Fibroblast of the aortic adventitia (primary cell): ENCODE results near the gene UQCC2. TPM values are rescaled to one million over a fixed set of nuclear protein-coding genes. Genes with fewer than 3 reads are reported as not detected.

Experiments used
- DNase-seq: peaks from one replicate; pipeline ENCODE4 v3.0.0-alpha.2; 2010; ENCODE audit warnings: low read depth
- H3K4me3 ChIP-seq: 2 replicates; pipeline ENCODE4 v1.5.1; 2011; ENCODE audit warnings: low read depth, mild to moderate bottlenecking, control low read depth, low read length, moderate library complexity
- total RNA-seq: library from RNA; depleted of rRNA; stranded (reverse); fragments of >200 nt; gene quantifications from 2 replicates; pipeline ENCODE4 v1.2.3, GENCODE V29; 2012; ENCODE audit warnings: low replicate concordance
- TF ChIP-seq, protein P1 (sequence below): IDR thresholded peaks from 2 replicates; pipeline ENCODE4 v1.5.1; 2011; ENCODE audit warnings: mild to moderate bottlenecking, low read length, control low read depth, inconsistent platforms; ENCODE audit not compliant: insufficient read depth

UQCC2 gene
- total RNA-seq, 1 donor = 20.2 TPM

GRCh38 chr6:33667776-33668175, 43.7 kb downstream of the UQCC2 start:
- DNase-seq = no peak
- no peak overlapping the region for H3K4me3 ChIP-seq
- TF ChIP-seq, protein P1, sequence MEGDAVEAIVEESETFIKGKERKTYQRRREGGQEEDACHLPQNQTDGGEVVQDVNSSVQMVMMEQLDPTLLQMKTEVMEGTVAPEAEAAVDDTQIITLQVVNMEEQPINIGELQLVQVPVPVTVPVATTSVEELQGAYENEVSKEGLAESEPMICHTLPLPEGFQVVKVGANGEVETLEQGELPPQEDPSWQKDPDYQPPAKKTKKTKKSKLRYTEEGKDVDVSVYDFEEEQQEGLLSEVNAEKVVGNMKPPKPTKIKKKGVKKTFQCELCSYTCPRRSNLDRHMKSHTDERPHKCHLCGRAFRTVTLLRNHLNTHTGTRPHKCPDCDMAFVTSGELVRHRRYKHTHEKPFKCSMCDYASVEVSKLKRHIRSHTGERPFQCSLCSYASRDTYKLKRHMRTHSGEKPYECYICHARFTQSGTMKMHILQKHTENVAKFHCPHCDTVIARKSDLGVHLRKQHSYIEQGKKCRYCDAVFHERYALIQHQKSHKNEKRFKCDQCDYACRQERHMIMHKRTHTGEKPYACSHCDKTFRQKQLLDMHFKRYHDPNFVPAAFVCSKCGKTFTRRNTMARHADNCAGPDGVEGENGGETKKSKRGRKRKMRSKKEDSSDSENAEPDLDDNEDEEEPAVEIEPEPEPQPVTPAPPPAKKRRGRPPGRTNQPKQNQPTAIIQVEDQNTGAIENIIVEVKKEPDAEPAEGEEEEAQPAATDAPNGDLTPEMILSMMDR = no peak

- DNase-seq = no peak
- TF ChIP-seq, protein P1 = no peak
Measured at GRCh38 chr6:33667072-33667471, 44.4 kb downstream of the UQCC2 start.

GRCh38 chr6:33665957-33666356, 45.5 kb downstream of the UQCC2 start:
- H3K4me3 ChIP-seq = no peak overlapping the region
- no peak for DNase-seq
- TF ChIP-seq, protein P1 = no peak

More at GRCh38 chr6:33667072-33667471, 44.4 kb downstream of the UQCC2 start:
- no peak overlapping the region for H3K4me3 ChIP-seq

GRCh38 chr6:33664506-33665057, 46.9 kb downstream of the UQCC2 start:
- DNase-seq = no peak
- no peak overlapping the region for H3K4me3 ChIP-seq
- TF ChIP-seq, protein P1 = no peak

- TF ChIP-seq, protein P1 = no peak
- DNase-seq = no peak
- H3K4me3 ChIP-seq = no peak overlapping the region
Measured at GRCh38 chr6:33663727-33664449, 47.6 kb downstream of the UQCC2 start.

DNA sequence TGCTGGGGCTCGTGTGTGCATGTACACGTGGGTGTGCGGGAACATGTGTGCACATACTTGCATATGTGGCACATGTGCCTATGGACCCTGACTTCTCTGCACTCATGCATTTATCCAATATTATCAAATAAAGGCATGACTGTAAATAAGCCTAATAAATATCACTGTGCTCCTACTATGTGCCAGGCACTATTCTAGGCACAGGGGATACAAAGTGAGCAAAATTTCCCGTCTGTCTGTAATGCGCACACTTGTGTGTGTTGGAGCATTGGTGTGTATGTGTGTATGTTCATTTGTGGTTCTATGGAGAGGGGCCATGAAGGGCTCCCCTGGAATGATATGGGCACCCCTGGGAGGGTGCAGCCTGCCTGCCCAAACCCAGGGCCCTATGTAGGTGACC, 48.5 kb downstream of the UQCC2 start:
- TF ChIP-seq, protein P1 = no peak
- DNase-seq = no peak
- no peak overlapping the region for H3K4me3 ChIP-seq
